PC-9 (cell line): ENCODE results near the gene FBXO9. TPM values are rescaled to one million over a fixed set of nuclear protein-coding genes. Genes with fewer than 3 reads are reported as not detected.
A peak's percentile ranks its signal among the peaks of the same experiment; 100 is the strongest.
"Not testable (repeated sequence)": the region's sequence is repeated elsewhere in the genome, so short reads cannot be mapped to it uniquely, and the experiment has no call there.

Source experiments
- BruUV-seq: library from RNA; stranded (reverse); fragments of 400-500 nt; replicated peaks from 2 replicates; lab custom pipeline; 2021; lab: Mats Ljungman, UMichigan
- CTCF ChIA-PET: fragments of 300-600 bp; sonication (Branson Sonifier 250); formaldehyde crosslinking; loops from one replicate; lab custom pipeline; 2022; ENCODE audit warnings: antibody characterized with exemption; lab: Charles Lee
- POLR2A ChIA-PET: fragments of 300-600 bp; sonication (Branson Sonifier 250); formaldehyde crosslinking; loops from one replicate; lab custom pipeline; 2022; ENCODE audit warnings: antibody characterized with exemption; ENCODE audit not compliant: unreplicated experiment; lab: Charles Lee
- DNase-seq, 2 experiments: peaks; one replicate each; pipeline versions ENCODE4 v3.0.0 to v3.0.0-alpha.2; 2015 to 2022; ENCODE audit warnings: mixed read lengths in 1 of 2
- H2AFZ ChIP-seq: fragments of 200-600 bp; sonication (generic); 2 replicates; pipeline ENCODE4 v1.8.1; 2017; ENCODE audit warnings: antibody characterized with exemption
- H3F3A ChIP-seq: fragments of 200-600 bp; sonication (generic); 2 replicates; pipeline ENCODE4 v1.8.1; 2017; ENCODE audit warnings: antibody characterized with exemption, mild to moderate bottlenecking, low read depth; ENCODE audit not compliant: insufficient read depth
- H3K27ac ChIP-seq: fragments of 200-600 bp; sonication (generic); 2 replicates; pipeline ENCODE4 v1.6.1; 2016; ENCODE audit warnings: mixed run types
- H3K27me3 ChIP-seq: fragments of 200-600 bp; sonication (generic); 2 replicates; pipeline ENCODE4 v1.6.1; 2016; ENCODE audit warnings: low read depth, mixed run types; ENCODE audit not compliant: insufficient read depth
- H3K36me3 ChIP-seq: fragments of 200-600 bp; sonication (generic); 2 replicates; pipeline ENCODE4 v1.6.1; 2016; ENCODE audit warnings: low read depth, mixed run types
- H3K4me1 ChIP-seq: fragments of 200-600 bp; sonication (generic); replicated peaks from 2 replicates; pipeline ENCODE4 v1.6.1; 2016; ENCODE audit warnings: mixed run types; ENCODE audit not compliant: insufficient read depth
- H3K4me2 ChIP-seq: fragments of 200-600 bp; sonication (generic); 2 replicates; pipeline ENCODE4 v1.6.1; 2017; ENCODE audit warnings: mixed run types
- H3K4me3 ChIP-seq: fragments of 200-600 bp; sonication (generic); 2 replicates; pipeline ENCODE4 v1.6.1; 2016; ENCODE audit warnings: mixed run types
- H3K79me2 ChIP-seq: fragments of 200-600 bp; sonication (generic); 2 replicates; pipeline ENCODE4 v1.6.1; 2017; ENCODE audit warnings: low read depth, mixed run types
- H3K9me2 ChIP-seq: fragments of 200-600 bp; sonication (generic); 2 replicates; pipeline ENCODE4 v1.8.1; 2017; ENCODE audit warnings: mild to moderate bottlenecking; ENCODE audit not compliant: insufficient read depth
- H3K9me3 ChIP-seq: fragments of 200-600 bp; sonication (generic); 2 replicates; pipeline ENCODE4 v1.8.1; 2016; ENCODE audit warnings: low read depth; ENCODE audit not compliant: insufficient read depth
- H4K20me1 ChIP-seq: fragments of 200-600 bp; sonication (generic); 2 replicates; pipeline ENCODE4 v1.8.1; 2017; ENCODE audit not compliant: insufficient read depth
- EZH2 ChIP-seq: fragments of 200-600 bp; sonication (generic); IDR thresholded peaks from 2 replicates; pipeline ENCODE4 v1.8.0; 2017; ENCODE audit warnings: antibody characterized with exemption, low read depth
- intact Hi-C: fragments of 100-400 bp; cut with micrococcal nuclease; formaldehyde crosslinking; loops from one replicate; pipeline ENCODE4 v1.10.0; 2022; ENCODE audit not compliant: unreplicated experiment
- total RNA-seq: library from RNA; stranded (reverse); gene quantifications from 2 replicates; pipeline ENCODE4 v1.2.3, GENCODE V29; 2021
- TF ChIP-seq, protein P1 (sequence below): fragments of 200-600 bp; sonication (generic); conservative IDR thresholded peaks from 2 replicates; pipeline ENCODE4 v1.6.1; 2017; ENCODE audit warnings: mixed run types, antibody characterized with exemption, mild to moderate bottlenecking, moderate library complexity

FBXO9 gene
- total RNA-seq, 1 experiment from 2014 or later, result 56.5 TPM

- TF ChIP-seq EZH2, result no peak
- TF ChIP-seq, protein P1, sequence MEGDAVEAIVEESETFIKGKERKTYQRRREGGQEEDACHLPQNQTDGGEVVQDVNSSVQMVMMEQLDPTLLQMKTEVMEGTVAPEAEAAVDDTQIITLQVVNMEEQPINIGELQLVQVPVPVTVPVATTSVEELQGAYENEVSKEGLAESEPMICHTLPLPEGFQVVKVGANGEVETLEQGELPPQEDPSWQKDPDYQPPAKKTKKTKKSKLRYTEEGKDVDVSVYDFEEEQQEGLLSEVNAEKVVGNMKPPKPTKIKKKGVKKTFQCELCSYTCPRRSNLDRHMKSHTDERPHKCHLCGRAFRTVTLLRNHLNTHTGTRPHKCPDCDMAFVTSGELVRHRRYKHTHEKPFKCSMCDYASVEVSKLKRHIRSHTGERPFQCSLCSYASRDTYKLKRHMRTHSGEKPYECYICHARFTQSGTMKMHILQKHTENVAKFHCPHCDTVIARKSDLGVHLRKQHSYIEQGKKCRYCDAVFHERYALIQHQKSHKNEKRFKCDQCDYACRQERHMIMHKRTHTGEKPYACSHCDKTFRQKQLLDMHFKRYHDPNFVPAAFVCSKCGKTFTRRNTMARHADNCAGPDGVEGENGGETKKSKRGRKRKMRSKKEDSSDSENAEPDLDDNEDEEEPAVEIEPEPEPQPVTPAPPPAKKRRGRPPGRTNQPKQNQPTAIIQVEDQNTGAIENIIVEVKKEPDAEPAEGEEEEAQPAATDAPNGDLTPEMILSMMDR, result no peak
- CTCF ChIA-PET, result no interaction called here
- intact Hi-C loops, result no loop called here
- no peak overlapping the region for H3K4me2 ChIP-seq
- H3K27me3 ChIP-seq, result no peaks in the 10 kb centered on the region
- H3K9me3 ChIP-seq, result no peaks in the 10 kb centered on the region
- POLR2A ChIA-PET, result no interaction called here
- no peaks in the 10 kb centered on the region for H3F3A ChIP-seq
- H3K4me3 ChIP-seq, result no peak overlapping the region
- H3K36me3 ChIP-seq, result no peaks in the 10 kb centered on the region
- H3K4me1 ChIP-seq, result peaks cover 20% of the 10 kb centered on the region
- H2AFZ ChIP-seq, result no peak overlapping the region
- no peaks in the 10 kb centered on the region for H3K79me2 ChIP-seq
- no peak for DNase-seq
- H3K9me2 ChIP-seq, result no peaks in the 10 kb centered on the region
- no peaks in the 10 kb centered on the region for H4K20me1 ChIP-seq
- H3K27ac ChIP-seq, result no peak overlapping the region
- BruUV-seq, result no TSS peak
Measured at GRCh38 chr6:53058388-53059195, 6.6 kb upstream of the FBXO9 start.

DNA sequence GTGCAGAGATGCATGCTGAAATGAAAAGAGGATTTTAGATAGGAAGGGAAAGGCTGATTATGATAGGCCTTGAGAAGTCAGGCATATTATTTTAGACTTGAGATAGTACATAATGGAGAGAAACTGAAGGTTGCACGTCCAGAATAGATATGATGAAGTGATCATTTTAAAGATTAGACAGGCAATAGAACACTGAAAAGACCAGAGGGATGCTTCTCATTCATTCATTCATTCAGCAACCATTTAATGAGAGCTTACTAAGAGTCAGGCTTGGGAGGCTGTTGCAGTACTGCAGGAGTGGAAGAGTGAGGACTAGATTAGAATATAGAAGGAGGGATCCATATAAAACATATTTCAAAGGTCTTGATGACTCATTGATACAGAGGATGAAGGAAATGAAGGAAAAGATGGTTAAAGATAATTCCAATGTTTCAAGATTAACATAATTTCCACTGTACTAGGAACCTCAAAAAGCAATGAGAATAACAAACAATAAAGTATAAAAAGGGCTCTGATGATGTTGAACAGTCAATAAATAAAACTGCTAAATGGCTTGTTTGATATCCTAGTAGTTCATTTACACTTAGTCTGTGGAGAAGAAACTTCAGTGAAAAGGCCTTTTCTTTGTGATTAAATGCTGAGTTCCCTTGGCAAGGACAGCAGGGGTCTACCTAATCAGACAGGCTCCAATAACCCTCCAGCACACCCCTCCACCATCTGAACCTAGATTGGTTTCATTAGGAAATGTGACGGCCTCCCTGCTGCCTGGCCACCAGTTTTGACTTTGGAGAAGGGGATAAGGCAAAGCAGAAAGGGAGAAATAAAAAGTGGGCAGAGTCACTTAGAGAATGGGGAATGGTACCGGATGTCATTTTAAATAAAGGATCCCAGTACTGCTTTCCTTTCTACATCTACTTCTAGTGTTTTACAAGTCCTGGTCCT is 5.3 kb upstream of the FBXO9 start:
- Histone ChIP-seq H4K20me1 (no peaks in the 10 kb centered on the region), H3K27me3 (no peaks in the 10 kb centered on the region), H3K27ac (no peak overlapping the region), H2AFZ (no peak overlapping the region), H3K36me3 (no peaks in the 10 kb centered on the region), H3K9me2 (no peaks in the 10 kb centered on the region), H3K4me3 (peak overlapping the region; percentile 80; the same call in 1 of the 2 replicates), H3K9me3 (no peaks in the 10 kb centered on the region), H3K4me1 (peaks cover 24% of the 10 kb centered on the region), H3K4me2 (peak overlapping the region; percentile 99), H3F3A (no peaks in the 10 kb centered on the region), H3K79me2 (no peaks in the 10 kb centered on the region)
- intact Hi-C loops, result no loop called here
- BruUV-seq, result no TSS peak
- no peak for DNase-seq
- ChIA-PET POLR2A (no interaction called here), CTCF (no interaction called here)
- no peak for TF ChIP-seq EZH2
- TF ChIP-seq, protein P1, result no peak

- no peaks in the 10 kb centered on the region for H4K20me1 ChIP-seq
- no peak for DNase-seq
- H3F3A ChIP-seq, result no peaks in the 10 kb centered on the region
- peak overlapping the region; percentile 99 for H3K4me2 ChIP-seq
- no peaks in the 10 kb centered on the region for H3K9me3 ChIP-seq
- H3K27ac ChIP-seq, result no peak overlapping the region
- intact Hi-C loops, result no loop called here
- no peaks in the 10 kb centered on the region for H3K27me3 ChIP-seq
- POLR2A ChIA-PET, result no interaction called here
- CTCF ChIA-PET, result no interaction called here
- H3K4me3 ChIP-seq, result peak overlapping the region; percentile 80
- H3K36me3 ChIP-seq, result no peaks in the 10 kb centered on the region
- no TSS peak for BruUV-seq
- H2AFZ ChIP-seq, result peak overlapping the region; percentile 93
- peaks cover 18% of the 10 kb centered on the region for H3K79me2 ChIP-seq
- TF ChIP-seq EZH2, result no peak
- TF ChIP-seq, protein P1, result no peak
- peaks cover 35% of the 10 kb centered on the region for H3K4me1 ChIP-seq
- no peaks in the 10 kb centered on the region for H3K9me2 ChIP-seq
Measured at GRCh38 chr6:53062169-53062539, 3.0 kb upstream of the FBXO9 start.

DNA sequence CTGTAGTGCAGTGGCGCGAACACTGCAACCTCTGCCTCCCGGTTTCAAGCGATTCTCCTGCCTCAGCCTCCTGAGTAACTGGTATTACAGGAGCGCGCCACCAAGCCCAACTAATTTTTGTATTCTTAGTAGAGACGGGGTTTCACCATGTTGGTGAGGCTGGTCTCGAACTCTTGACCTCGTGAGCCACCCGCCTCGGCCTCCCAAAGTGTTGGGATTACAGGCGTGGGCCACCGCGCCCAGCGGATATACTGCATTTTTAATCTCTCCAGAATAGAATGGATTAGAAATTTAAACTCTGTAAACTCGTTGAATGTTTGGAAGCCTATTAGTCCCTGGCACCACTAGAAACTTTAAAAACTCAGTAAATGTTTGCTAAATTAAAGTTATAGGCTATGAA is 949 bp upstream of the FBXO9 start:
- CTCF ChIA-PET, H4K20me1 ChIP-seq, BruUV-seq, H3K27me3 ChIP-seq, POLR2A ChIA-PET, H3K27ac ChIP-seq, H3K9me3 ChIP-seq, H3K9me2 ChIP-seq, H3K36me3 ChIP-seq, DNase-seq, H3F3A ChIP-seq: not testable (repeated sequence)
- Histone ChIP-seq H2AFZ (peak overlapping the region; percentile 59), H3K4me2 (peak overlapping the region; percentile 99), H3K4me3 (peak overlapping the region; percentile 78; the same call in 1 of the 2 replicates), H3K4me1 (peaks cover 46% of the 10 kb centered on the region), H3K79me2 (peaks cover 36% of the 10 kb centered on the region)
- intact Hi-C loops, result loop anchor here (2.0 kb wide), 1 partner anchor 393 kb away; the partner anchor contains the start of gene TMEM14A
